Type B pancreatic cell (in vitro differentiated cells): Measurements from ENCODE around the gene RGS17. TPM values are rescaled to one million over a fixed set of nuclear protein-coding genes. Genes with fewer than 3 reads are reported as not detected.

Experiments
- DNase-seq: peaks from one replicate; pipeline ENCODE4 v3.0.0; 2021; ENCODE audit warnings: mixed read lengths; ENCODE audit not compliant: unreplicated experiment; ENCODE audit errors: extremely low spot score
- H3K27ac Mint-ChIP-seq: 2 replicates; pipeline ENCODE4 v1.8.0; 2021; ENCODE audit warnings: mild to moderate bottlenecking, mixed read lengths
- H3K27me3 Mint-ChIP-seq: 2 replicates; pipeline ENCODE4 v1.8.0; 2021; ENCODE audit warnings: mixed read lengths
- H3K36me3 Mint-ChIP-seq: 2 replicates; pipeline ENCODE4 v1.8.0; 2021; ENCODE audit warnings: mixed read lengths
- H3K4me1 Mint-ChIP-seq: one replicate; pipeline ENCODE4 v1.8.0; 2021; ENCODE audit warnings: mixed read lengths; ENCODE audit not compliant: unreplicated experiment
- H3K4me3 Mint-ChIP-seq: 2 replicates; pipeline ENCODE4 v1.8.0; 2021; ENCODE audit warnings: mild to moderate bottlenecking, mixed read lengths
- H3K9me3 Mint-ChIP-seq: 2 replicates; pipeline ENCODE4 v1.8.0; 2021; ENCODE audit warnings: mixed read lengths
- total RNA-seq: library from RNA; stranded (reverse); gene quantifications from 2 replicates; pipeline ENCODE4 v1.2.1, GENCODE V29; 2021; ENCODE audit warnings: low replicate concordance
- TF ChIP-seq, protein P1 (sequence below): fragments of 200-600 bp; sonication (generic); conservative IDR thresholded peaks from 2 replicates; pipeline ENCODE4 v1.5.0; 2021; ENCODE audit warnings: antibody characterized with exemption, mild to moderate bottlenecking

Gene RGS17
- total RNA-seq, 1 donor from 2014 or later, result 3.7 TPM

DNA sequence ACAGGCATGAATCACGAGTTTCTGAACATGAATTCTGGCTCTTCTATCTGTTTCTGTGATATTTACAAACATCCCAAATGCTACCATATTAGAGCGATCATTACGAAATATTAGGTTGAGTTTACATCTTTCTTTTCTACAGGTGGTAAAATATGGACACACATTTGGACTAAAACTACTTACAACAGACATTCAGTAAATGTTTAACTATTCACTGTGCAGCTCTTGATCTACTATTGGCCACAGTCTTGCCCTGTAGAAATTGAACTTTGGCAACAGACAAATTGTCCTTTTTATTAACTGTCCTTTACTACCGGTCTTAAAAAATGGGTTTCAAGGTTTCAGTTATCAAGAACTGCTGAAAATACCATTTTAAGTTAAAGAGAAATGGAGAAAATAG, 102.1 kb downstream of the RGS17 start:
- H3K4me1 Mint-ChIP-seq, result peaks cover 15% of the 10 kb centered on the region
- TF ChIP-seq, protein P1, sequence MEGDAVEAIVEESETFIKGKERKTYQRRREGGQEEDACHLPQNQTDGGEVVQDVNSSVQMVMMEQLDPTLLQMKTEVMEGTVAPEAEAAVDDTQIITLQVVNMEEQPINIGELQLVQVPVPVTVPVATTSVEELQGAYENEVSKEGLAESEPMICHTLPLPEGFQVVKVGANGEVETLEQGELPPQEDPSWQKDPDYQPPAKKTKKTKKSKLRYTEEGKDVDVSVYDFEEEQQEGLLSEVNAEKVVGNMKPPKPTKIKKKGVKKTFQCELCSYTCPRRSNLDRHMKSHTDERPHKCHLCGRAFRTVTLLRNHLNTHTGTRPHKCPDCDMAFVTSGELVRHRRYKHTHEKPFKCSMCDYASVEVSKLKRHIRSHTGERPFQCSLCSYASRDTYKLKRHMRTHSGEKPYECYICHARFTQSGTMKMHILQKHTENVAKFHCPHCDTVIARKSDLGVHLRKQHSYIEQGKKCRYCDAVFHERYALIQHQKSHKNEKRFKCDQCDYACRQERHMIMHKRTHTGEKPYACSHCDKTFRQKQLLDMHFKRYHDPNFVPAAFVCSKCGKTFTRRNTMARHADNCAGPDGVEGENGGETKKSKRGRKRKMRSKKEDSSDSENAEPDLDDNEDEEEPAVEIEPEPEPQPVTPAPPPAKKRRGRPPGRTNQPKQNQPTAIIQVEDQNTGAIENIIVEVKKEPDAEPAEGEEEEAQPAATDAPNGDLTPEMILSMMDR, result no peak
- no peak for DNase-seq
- H3K27ac Mint-ChIP-seq, result no peak overlapping the region
- no peak overlapping the region for H3K4me3 Mint-ChIP-seq
- no peaks in the 10 kb centered on the region for H3K9me3 Mint-ChIP-seq
- H3K27me3 Mint-ChIP-seq, result peaks cover 5% of the 10 kb centered on the region
- no peaks in the 10 kb centered on the region for H3K36me3 Mint-ChIP-seq

DNA sequence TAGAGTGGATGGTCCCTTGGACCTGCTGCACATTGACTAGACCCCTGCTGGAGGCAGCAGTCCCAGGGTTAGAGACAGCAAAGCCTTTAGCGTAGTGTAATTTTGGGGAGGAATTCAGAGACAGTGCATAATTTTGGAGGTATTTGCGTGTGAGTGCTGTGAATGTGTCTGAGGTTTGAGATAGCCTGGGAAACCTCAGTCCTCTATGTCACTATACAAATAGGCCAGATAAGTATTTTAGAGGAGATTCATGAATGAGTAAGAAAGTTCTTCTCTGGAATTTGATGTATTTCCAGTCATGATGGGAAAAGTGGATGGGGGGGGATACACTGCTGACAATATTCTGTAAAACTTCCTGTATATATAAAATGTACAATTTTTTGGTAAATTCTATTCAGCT, 102.8 kb downstream of the RGS17 start:
- no peak overlapping the region for H3K27ac Mint-ChIP-seq
- TF ChIP-seq, protein P1, result no peak
- H3K9me3 Mint-ChIP-seq, result no peaks in the 10 kb centered on the region
- peaks cover 5% of the 10 kb centered on the region for H3K27me3 Mint-ChIP-seq
- DNase-seq, result no peak
- H3K4me3 Mint-ChIP-seq, result no peak overlapping the region
- peaks cover 15% of the 10 kb centered on the region for H3K4me1 Mint-ChIP-seq
- no peaks in the 10 kb centered on the region for H3K36me3 Mint-ChIP-seq

DNA sequence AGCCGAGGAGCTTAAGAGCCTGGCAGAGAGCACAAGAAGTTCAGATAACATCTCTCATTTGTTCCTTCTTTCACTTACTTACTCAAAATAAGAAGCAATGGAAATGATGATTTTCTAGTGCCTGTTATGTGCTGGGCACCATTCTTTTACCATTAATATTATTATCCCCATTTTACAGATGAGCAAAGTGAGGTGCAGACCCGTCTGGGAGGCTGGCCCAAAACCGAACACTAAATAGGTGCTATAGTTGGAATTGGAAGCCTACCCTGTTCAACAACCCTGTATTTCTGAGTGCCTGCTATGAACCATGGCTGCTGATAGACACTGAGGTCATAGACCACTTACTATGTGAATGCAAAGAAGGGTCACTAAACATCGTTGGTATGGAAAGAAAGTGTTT, 103.6 kb downstream of the RGS17 start:
- Mint-ChIP-seq H3K4me3 (no peak overlapping the region), H3K9me3 (no peaks in the 10 kb centered on the region)
- DNase-seq, result no peak

DNA sequence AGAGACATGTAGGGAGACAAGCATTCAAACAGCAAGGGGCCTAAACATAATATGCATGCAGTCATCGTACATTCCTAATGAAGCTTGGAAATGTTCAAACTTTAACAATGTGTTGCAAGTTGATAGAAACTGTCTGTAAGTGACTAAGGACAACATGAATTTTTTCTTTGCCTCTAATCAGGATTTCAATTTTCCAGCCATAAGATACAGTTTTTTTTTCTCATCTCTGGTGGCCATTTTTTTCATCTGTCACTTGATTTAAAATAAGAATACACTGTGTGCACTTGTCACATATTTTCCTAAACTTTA, 106.4 kb downstream of the RGS17 start:
- no peak for DNase-seq
- no peak overlapping the region for H3K27ac Mint-ChIP-seq
- H3K9me3 Mint-ChIP-seq, result no peaks in the 10 kb centered on the region
- H3K4me3 Mint-ChIP-seq, result no peak overlapping the region
- no peaks in the 10 kb centered on the region for H3K36me3 Mint-ChIP-seq
- peaks cover 5% of the 10 kb centered on the region for H3K27me3 Mint-ChIP-seq
- TF ChIP-seq, protein P1, result peak; percentile 54
- no peaks in the 10 kb centered on the region for H3K4me1 Mint-ChIP-seq

More for the DNA sequence above, 103.6 kb downstream of the RGS17 start:
- peaks cover 5% of the 10 kb centered on the region for H3K27me3 Mint-ChIP-seq
- H3K27ac Mint-ChIP-seq, result no peak overlapping the region
- H3K4me1 Mint-ChIP-seq, result peaks cover 14% of the 10 kb centered on the region
- H3K36me3 Mint-ChIP-seq, result no peaks in the 10 kb centered on the region
- TF ChIP-seq, protein P1, result no peak

DNA sequence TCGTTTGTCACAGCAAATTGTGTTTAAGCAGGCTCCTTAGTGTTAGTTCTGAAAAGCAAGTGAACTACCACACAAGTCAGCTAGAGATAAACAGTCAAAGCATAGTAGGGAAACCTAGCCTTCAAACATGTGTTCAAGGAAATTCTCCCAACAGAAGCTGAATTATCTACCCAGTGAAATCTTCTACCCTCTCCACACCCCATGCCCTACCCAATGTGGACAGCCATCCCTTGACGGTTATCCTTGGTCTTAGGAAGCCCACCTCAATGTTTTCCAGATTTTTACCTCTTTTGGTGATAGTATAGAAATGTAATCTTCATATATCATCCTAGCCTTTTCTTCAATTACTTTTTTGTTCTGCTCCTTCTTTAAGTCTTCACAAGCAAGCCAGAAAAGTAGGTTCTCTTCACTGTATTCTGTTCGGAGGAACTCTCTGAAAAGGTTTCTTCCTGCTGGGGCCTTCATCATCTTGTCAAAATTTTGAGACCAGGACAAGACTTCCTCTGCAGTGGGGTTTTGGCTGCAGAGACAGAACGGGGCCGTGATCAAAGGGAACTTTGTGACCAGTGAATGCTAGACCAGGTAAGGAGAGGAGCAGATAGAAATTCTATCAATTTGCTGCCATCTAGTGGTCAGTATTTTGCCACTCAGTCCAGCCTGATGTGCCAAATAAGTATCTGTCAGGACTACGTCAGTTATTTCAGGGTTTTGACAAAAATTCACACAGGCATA, 106.9 kb downstream of the RGS17 start:
- Mint-ChIP-seq H3K27me3 (peaks cover 5% of the 10 kb centered on the region), H3K4me3 (no peak overlapping the region), H3K9me3 (no peaks in the 10 kb centered on the region), H3K4me1 (no peaks in the 10 kb centered on the region), H3K27ac (no peak overlapping the region), H3K36me3 (no peaks in the 10 kb centered on the region)
- TF ChIP-seq, protein P1, result peak; percentile 86
- no peak for DNase-seq

DNA sequence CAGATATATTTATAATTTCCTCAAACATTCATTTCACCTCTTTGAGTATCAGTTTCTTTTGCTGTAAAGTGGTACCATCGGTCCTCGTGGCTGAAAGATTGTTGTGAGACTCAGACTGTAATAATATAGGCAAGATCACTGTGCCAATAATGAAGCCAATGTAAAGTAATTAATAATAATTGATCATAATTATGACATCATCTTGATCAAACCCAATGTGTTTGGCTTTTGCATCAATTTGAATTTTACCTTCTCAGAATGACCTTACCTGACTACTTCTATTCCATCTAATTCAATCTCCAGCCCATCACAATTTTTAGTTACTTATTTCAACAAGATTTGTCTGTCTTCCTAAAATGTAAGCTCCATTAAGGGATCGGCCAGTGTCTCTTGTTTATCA, 112.7 kb downstream of the RGS17 start:
- Mint-ChIP-seq H3K4me3 (no peak overlapping the region), H3K4me1 (no peaks in the 10 kb centered on the region), H3K27me3 (no peaks in the 10 kb centered on the region), H3K36me3 (no peaks in the 10 kb centered on the region), H3K27ac (no peak overlapping the region), H3K9me3 (no peaks in the 10 kb centered on the region)
- TF ChIP-seq, protein P1, result no peak
- no peak for DNase-seq
